Spleen (tissue), 11 donors: ENCODE data around the gene ANKRD28. TPM values are rescaled to one million over a fixed set of nuclear protein-coding genes. Genes with fewer than 3 reads are reported as not detected.
"Not testable (repeated sequence)": the region's sequence is repeated elsewhere in the genome, so short reads cannot be mapped to it uniquely, and the experiment has no call there.

ENCODE experiments used
- DNase-seq: peaks from one replicate; pipeline ENCODE4 v3.0.0-alpha.2; 2020
- H3K27ac ChIP-seq, 8 donors: fragments of 200-600 bp; sonication (generic) in 7 of 8; 1 replicate in 4 of 8; 2 replicates in 4 of 8; pipeline versions ENCODE4 v1.5.0 to v1.8.0; 2016 to 2021; ENCODE audit warnings: inconsistent platforms in 4 of 8, mild to moderate bottlenecking in 4 of 8, moderate library complexity in 1 of 8
- H3K27me3 ChIP-seq, 7 donors: fragments of 200-600 bp; sonication (generic) in 6 of 7; replicated peaks in 1 of 7; 1 replicate in 4 of 7; 2 replicates in 3 of 7; pipeline versions ENCODE4 v1.5.0 to v1.8.0; 2016 to 2021; ENCODE audit warnings: inconsistent platforms in 3 of 7, mild to moderate bottlenecking in 1 of 7
- H3K36me3 ChIP-seq, 6 donors: fragments of 200-600 bp; sonication (generic) in 5 of 6; 1 replicate in 4 of 6; 2 replicates in 2 of 6; pipeline versions ENCODE4 v1.5.0 to v1.8.0; 2016 to 2021; ENCODE audit warnings: inconsistent platforms in 2 of 6
- H3K4me1 ChIP-seq, 6 donors: fragments of 200-600 bp; sonication (generic) in 5 of 6; 1 replicate in 3 of 6; 2 replicates in 3 of 6; pipeline versions ENCODE4 v1.5.0 to v1.8.0; 2016 to 2021; ENCODE audit warnings: inconsistent platforms in 3 of 6
- H3K4me3 ChIP-seq, 8 donors: fragments of 200-600 bp; sonication (generic) in 7 of 8; 1 replicate in 4 of 8; 2 replicates in 4 of 8; pipeline versions ENCODE4 v1.5.0 to v1.8.0; 2016 to 2021; ENCODE audit warnings: inconsistent platforms in 4 of 8, mild to moderate bottlenecking in 4 of 8, moderate library complexity in 2 of 8
- H3K9me3 ChIP-seq, 8 donors: fragments of 200-600 bp; sonication (generic) in 7 of 8; 1 replicate in 4 of 8; 2 replicates in 4 of 8; pipeline versions ENCODE4 v1.5.0 to v1.8.0; 2016 to 2021; ENCODE audit warnings: inconsistent platforms in 4 of 8
- POLR2A ChIP-seq, 3 donors: fragments of 450-650 bp; IDR thresholded peaks; one replicate each; pipeline ENCODE4 v1.5.1; 2017; ENCODE audit warnings: antibody characterized with exemption in 3 of 3, mild to moderate bottlenecking in 1 of 3
- POLR2AphosphoS5 ChIP-seq, 3 donors: sonication (generic); formaldehyde crosslinking; IDR thresholded peaks; one replicate each; pipeline ENCODE4 v1.5.1; 2017; ENCODE audit warnings: antibody characterized with exemption in 3 of 3
- WGBS, 5 donors: extraction: QIAGEN DNeasy Blood & Tissue Kit in 3 of 5; methylation state at CpG; one replicate each; pipeline versions ENCODE4 v1.1.5 to v1.1.7; 2013 to 2018; 5-methylcytosine and 5-hydroxymethylcytosine counted together
- intact Hi-C: fragments of 100-400 bp; cut with DNase I; formaldehyde crosslinking; loops from one replicate; pipeline ENCODE4 v1.15.0; 2023; ENCODE audit warnings: low total_unique reads
- polyA plus RNA-seq, 3 donors: library from polyadenylated mRNA; stranded (reverse); fragments of 200-250 nt; gene quantifications; one replicate each; pipeline ENCODE4 v1.2.1, GENCODE V29; 2013
- total RNA-seq, 7 donors: library from RNA; depleted of rRNA in 3 of 7; stranded (reverse); fragments of >200 nt in 3 of 7; fragmentation: NEBNext Ultra II Directional in 4 of 7; extraction: Animal tissue kit (Norgen Biotek cat#: 25700) in 4 of 7; gene quantifications; one replicate each; pipeline versions ENCODE4 v1.1.0 to v1.2.1, GENCODE V29; 2016 to 2021
- TF ChIP-seq, protein P1 (sequence below), 11 experiments: fragments of 200-600 bp in 7 of 11; fragments of 450-650 bp in 4 of 11; sonication (generic) in 4 of 11; IDR thresholded peaks in 8 of 11; conservative IDR thresholded peaks in 3 of 11; 1 replicate in 7 of 11; 2 replicates in 4 of 11; pipeline versions ENCODE4 v1.4.0 to v1.8.0; 2016 to 2021; ENCODE audit warnings: antibody characterized with exemption in 11 of 11, inconsistent platforms in 4 of 11, mild to moderate bottlenecking in 1 of 11
- donor health status: healthy with polysubstance abuse.
- donor health status: DM: no; HTN: no; CAD: no; lungs with moderate emphysema.
- donor health status: DM: no; HTN: no; CAD: no.
- donor health status: Bipolar disorder and iron deficiency.
- donor health status: healthy.
- donor health status: DM: no; HTN: no; CAD: no.
- donor health status: DM: yes; HTN: yes; CAD: no.

Gene ANKRD28
- total and polyA plus RNA-seq, 10 donors = 5.3 to 68.6 (median 42.2) TPM

DNA sequence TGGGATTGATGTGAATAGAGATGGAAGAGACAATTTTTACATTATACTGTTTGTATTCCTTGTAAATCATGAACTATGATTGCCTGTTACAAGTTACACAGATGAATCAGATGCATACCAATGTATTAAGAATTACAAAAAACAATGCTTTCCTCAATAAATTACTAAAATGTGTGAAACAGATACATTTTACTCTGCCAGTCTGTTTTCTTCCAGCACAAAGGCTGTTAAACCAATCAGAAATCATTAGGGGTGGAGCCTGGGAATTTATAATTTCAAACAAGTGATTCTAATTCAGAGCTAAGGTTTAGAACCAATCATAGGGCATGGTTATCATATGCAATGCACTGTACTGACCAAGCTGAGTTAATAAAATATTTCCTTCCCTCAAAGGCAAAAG is 21.8 kb upstream of the ANKRD28 start:
- TF ChIP-seq POLR2A (IDR thresholded peaks at IDR 0.05) (no peak), POLR2AphosphoS5 (IDR thresholded peaks at IDR 0.05) (no peak)
- TF ChIP-seq, protein P1, sequence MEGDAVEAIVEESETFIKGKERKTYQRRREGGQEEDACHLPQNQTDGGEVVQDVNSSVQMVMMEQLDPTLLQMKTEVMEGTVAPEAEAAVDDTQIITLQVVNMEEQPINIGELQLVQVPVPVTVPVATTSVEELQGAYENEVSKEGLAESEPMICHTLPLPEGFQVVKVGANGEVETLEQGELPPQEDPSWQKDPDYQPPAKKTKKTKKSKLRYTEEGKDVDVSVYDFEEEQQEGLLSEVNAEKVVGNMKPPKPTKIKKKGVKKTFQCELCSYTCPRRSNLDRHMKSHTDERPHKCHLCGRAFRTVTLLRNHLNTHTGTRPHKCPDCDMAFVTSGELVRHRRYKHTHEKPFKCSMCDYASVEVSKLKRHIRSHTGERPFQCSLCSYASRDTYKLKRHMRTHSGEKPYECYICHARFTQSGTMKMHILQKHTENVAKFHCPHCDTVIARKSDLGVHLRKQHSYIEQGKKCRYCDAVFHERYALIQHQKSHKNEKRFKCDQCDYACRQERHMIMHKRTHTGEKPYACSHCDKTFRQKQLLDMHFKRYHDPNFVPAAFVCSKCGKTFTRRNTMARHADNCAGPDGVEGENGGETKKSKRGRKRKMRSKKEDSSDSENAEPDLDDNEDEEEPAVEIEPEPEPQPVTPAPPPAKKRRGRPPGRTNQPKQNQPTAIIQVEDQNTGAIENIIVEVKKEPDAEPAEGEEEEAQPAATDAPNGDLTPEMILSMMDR (IDR thresholded peaks at IDR 0.05 in 8 of 11, conservative IDR thresholded peaks at IDR 0.05 in 3 of 11) = no peak
- no peak for DNase-seq
- Histone ChIP-seq H3K9me3 (no peaks in the 10 kb centered on the region), H3K27ac (no peak overlapping the region), H3K4me1 (peaks cover 0 to 45% (median 20%) of the 10 kb centered on the region in 6 donors), H3K27me3 (no peaks in the 10 kb centered on the region), H3K4me3 (no peak overlapping the region), H3K36me3 (peaks cover 0 to 4% (median 0%) of the 10 kb centered on the region in 6 donors)
- intact Hi-C loops = loop anchor here (5.0 kb wide), 2 partner anchors 358 to 428 kb away; no protein-coding TSS in a partner anchor

DNA sequence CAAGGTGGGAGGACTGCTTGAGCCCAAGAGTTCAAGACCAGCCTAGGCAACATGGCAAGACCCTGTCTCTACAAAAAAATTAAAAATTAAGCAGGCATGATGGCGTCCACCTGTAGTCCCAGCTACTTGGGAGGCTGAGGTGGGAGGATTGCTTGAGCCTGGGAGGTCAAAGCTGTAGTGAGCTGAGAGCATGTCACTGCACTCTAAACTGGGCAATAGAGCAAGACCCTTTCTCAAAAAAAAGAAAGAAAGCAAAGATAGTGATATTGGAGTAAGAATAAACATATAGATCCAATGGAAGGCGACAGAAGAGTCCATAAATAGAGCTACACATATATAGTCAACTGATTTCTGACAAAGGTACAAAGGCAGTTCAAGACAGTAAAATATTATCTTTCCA is 21.3 kb upstream of the ANKRD28 start:
- H3K4me1 ChIP-seq = peaks cover 0 to 45% (median 20%) of the 10 kb centered on the region in 6 donors
- no peak for DNase-seq
- TF ChIP-seq, protein P1 (IDR thresholded peaks at IDR 0.05 in 8 of 11, conservative IDR thresholded peaks at IDR 0.05 in 3 of 11) = no peak
- no peak for TF ChIP-seq POLR2A (IDR thresholded peaks at IDR 0.05)
- no peak for TF ChIP-seq POLR2AphosphoS5 (IDR thresholded peaks at IDR 0.05)
- intact Hi-C loops = loop anchor here (5.0 kb wide), 2 partner anchors 358 to 428 kb away; no protein-coding TSS in a partner anchor
- no peaks in the 10 kb centered on the region for H3K9me3 ChIP-seq
- H3K36me3 ChIP-seq = peaks cover 0 to 4% (median 0%) of the 10 kb centered on the region in 6 donors
- no peaks in the 10 kb centered on the region for H3K27me3 ChIP-seq
- no peak overlapping the region for H3K4me3 ChIP-seq
- no peak overlapping the region for H3K27ac ChIP-seq
- 93 to 99% (median 93%) methylated on average over 2 of the region's 2 CpGs for WGBS, 5 donors

DNA sequence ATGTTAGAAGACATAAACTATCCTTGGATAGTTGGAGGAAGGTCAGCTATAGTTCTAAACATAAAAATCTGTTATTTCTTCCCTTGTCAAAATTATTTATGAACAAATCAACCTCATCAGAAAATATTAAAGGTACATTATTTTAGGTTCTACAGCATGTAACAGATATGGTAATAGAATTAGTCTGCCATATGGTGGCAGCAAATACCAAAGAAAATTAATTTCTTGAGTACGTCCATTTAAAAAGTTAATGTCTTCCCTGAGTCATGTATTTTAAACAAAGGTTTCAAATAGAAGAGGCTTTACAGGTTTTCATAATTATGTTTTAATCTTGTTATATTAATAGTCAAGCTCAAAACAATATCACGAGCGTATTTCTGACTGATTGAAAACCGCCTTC is 17.9 kb upstream of the ANKRD28 start:
- Histone ChIP-seq H3K27ac (peak overlapping the region in 2 of 8 donors; percentile 12 to 55), H3K27me3 (no peaks in the 10 kb centered on the region), H3K4me3 (no peak overlapping the region), H3K36me3 (no peaks in the 10 kb centered on the region), H3K4me1 (peaks cover 0 to 50% (median 23%) of the 10 kb centered on the region in 6 donors), H3K9me3 (no peaks in the 10 kb centered on the region)
- DNase-seq = no peak
- TF ChIP-seq POLR2AphosphoS5 (IDR thresholded peaks at IDR 0.05) = no peak
- TF ChIP-seq, protein P1 (IDR thresholded peaks at IDR 0.05 in 8 of 11, conservative IDR thresholded peaks at IDR 0.05 in 3 of 11) = peak in 8 of 11 experiments; percentile 10 to 65 (median 56)
- no peak for TF ChIP-seq POLR2A (IDR thresholded peaks at IDR 0.05)
- WGBS, 5 donors = 38 to 57% (median 44%) methylated on average over 4 of the region's 4 CpGs
- intact Hi-C loops = loop anchor here (5.0 kb wide), 2 partner anchors 362 to 432 kb away; no protein-coding TSS in a partner anchor

DNA sequence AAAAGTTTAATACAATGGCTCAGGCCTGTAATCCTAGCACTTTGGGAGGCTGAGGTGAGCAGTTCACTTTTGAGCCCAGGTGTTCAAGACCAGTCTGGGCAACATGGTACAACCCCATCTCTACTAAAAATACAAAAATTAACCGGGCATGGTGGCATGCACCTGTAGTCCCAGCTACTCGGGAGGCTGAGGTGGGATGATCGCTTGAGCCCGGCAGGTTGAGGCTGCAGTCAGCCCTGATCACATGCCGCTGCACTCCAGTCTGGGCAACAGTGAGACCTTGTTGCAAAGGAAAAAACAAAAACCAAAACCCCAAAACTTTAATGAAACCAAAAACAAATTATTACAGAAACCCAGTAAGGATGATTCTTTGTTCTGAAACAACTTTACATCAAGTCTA is 15.3 kb upstream of the ANKRD28 start:
- WGBS, 5 donors = 86 to 95% (median 92%) methylated on average over 5 of the region's 5 CpGs
- DNase-seq, H3K9me3 ChIP-seq, H3K27ac ChIP-seq, H3K4me3 ChIP-seq, H3K36me3 ChIP-seq, H3K27me3 ChIP-seq: not testable (repeated sequence)
- H3K4me1 ChIP-seq = peaks cover 0 to 53% (median 27%) of the 10 kb centered on the region in 6 donors
- intact Hi-C loops = loop anchor here (5.0 kb wide), 1 partner anchor 186 kb away; no protein-coding TSS in a partner anchor
